HG03571 (cell line): Measurements from ENCODE around the gene FOSB.

Experiments used
- ATAC-seq: cut with Tn5 transposase; IDR thresholded peaks from one replicate; pipeline ENCODE4 v1.9.1; 2021; ENCODE audit not compliant: unreplicated experiment

The FOSB gene

DNA sequence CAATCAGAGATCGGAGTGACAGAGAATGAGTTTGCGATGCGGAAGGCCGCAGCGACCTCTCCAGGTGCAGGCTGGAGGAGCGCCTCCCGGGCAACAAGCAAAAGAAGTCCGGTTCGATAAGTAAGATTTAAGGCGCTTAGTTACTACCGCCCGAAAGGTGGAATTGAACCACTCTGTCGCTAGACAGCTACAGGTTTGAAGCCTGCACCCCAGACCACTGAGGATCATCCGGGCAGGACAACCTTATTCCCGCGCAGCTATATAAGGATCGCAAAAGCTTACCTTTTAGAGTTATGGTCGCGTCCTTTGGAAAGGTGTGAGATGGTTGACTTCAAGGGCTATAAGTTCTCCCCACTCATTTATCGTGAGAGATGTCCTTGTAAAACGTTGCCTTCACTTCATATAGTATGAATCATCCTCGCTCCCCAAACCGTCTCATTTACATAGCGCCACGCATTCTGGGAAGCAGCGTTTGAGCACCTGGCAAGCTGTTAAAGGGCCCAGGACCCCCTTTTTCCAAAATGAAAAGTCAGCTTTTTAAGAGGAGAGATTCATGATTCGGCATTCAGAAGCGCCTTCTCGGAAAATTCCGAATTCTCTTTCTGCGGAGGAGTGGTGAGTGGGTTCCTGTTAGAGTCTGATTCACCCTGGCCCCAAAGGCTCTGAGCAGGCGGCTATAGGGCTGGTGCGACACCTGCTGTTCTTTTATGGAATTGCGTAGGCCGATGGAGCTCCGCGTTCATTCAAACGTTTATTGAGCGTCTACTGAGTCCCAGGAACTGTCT, 10.8 kb downstream of the FOSB start:
- peak; percentile 55 for ATAC-seq

- ATAC-seq, result no peak
These were observed 15.2 kb downstream of the FOSB start for GRCh38 chr19:45483033-45483432.

DNA sequence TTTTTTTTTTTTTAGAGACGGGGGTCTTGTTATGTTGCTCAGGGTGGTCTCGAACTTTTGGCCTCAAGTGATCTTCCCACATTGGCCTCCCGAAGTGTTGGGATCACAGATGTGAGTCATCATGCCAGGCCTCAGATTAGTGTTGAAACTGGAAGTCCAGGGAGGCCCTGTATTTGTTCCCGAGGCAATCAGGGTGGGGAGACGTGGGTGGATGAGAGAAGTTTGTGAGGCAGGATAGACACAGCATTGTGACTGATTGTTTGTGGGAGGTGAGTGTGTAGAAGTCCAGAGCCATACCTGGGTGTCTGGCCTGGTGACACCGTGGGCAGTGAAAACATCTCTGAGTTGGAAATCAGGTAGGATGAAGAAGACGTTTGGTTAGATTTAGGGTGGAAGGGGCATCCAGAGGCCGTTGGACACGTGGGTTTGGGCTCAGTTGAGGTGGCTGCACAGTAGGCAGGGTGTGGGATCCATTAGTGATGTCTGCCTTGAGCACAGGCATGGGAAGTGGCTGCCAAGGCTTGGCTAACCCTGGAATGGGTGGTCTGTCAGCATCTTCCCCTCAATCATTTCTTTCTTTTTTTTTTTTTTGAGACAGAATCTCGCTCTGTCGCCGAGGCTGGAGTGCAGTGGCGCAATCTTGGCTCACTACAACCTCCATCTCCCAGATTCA, 16.6 kb downstream of the FOSB start:
- no peak for ATAC-seq

DNA sequence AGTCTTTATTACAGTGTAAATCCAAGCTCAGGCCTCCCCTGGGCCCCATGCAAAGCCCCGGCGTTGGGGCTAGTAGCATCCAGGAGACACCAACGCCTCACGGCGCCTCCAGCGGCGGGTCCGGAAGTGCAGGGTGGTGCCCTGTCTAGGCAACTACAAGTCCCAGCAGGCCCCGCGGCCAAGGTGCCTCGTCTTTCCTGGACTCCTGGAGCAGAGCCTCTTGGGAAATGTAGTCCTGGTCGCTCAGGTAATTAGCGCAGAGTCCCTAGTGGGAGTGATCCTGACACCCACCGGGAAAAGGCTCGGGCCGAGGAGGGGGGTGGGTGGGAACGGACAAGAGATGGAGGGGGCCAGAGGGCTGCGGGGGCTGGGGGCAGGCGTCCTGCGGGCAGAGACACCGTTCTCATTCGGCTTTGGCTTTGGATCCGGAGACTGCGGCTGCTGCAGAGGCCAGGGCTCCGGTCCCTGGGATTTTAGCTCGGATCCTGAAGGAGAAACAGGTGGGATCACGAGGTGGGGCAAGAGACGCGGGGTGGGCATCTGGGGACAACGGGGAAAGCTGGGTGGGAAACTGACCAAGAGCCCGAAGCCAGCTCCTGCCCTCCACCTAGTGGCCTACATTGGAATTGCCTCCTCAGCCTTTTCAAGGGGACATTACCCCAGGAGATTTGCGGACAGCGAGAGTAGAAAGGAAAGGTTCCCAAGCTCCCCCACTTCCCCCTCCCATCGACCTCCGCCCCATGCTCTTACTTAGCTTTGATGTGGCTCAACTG, 17.7 kb downstream of the FOSB start:
- ATAC-seq, result peak; percentile 81

DNA sequence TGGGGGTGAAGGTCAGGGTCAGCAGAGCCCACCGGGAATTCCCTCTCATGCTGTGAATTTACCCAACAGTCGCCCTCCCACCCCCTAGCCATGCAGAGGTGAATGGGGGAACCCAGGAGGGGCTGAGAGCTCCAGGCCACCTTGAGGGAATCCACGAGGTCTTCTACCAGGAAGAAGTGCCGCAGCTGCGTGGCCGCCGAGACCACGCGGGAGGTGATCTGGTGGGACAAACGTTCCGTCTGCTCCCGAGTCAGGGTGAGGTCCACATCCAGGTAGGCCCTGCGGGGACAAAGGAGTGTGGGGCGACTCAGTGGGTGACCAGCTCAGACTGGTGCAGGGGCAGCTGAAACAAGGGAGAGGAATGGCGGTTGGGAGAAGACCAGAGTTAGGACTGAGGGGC, 20.9 kb downstream of the FOSB start:
- no peak for ATAC-seq

GRCh38 chr19:45489216-45489855, 21.5 kb downstream of the FOSB start:
- no peak for ATAC-seq

- no peak for ATAC-seq
These were observed 24.4 kb downstream of the FOSB start for GRCh38 chr19:45492137-45492626.

GRCh38 chr19:45492627-45493470, 25.1 kb downstream of the FOSB start:
- ATAC-seq, result no peak

- no peak for ATAC-seq
These were observed 26.6 kb downstream of the FOSB start for GRCh38 chr19:45494261-45494916.

DNA sequence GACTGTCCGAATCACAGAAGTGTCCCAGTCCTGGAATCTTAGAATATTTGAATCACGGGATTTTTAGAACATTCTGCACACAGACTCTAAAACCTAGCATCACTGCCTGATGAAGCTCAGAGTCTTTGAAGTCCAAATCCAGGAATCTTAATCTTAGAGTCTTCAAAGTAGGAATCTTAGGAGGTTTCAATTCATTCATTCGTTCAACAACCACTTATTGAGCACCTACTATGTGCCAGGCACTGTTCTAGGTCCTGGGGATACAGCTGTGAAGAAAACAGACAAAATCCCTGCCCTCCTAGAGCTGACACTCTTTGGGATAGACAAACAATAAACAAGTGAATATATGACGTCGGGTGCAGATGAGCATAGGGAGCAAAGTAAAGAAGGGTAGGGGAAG, 27.4 kb downstream of the FOSB start:
- no peak for ATAC-seq

DNA sequence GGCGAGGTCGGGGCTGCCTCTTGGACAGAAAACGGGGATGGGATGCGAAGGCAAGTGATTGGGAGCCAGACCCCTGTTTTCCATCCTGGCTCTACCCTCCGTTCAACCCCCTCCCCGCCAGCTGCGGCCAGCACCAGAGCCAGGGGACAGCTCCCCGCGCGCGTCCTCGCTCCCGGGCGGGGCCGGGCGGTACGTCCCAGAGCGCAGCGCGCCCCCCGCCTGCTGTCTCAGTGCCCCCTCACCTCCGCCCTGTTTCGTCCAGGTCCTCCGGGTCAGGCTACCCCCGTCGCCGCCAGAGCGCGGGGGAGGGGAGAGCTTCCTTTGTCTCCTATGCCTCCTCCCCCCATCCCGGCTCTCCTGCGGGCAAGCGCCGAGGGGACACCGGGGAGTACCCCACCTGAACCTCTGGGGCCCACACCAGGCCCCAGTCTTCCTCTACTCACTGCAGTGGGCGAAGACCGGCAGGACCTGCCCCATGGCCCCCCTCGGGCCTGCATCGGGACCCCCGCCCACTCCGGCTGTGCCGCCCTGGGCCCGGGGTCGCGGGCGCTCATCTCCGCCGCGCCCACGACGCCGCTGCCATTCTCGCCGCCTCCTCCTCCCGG, 28.7 kb downstream of the FOSB start:
- ATAC-seq, result peak; percentile 15

DNA sequence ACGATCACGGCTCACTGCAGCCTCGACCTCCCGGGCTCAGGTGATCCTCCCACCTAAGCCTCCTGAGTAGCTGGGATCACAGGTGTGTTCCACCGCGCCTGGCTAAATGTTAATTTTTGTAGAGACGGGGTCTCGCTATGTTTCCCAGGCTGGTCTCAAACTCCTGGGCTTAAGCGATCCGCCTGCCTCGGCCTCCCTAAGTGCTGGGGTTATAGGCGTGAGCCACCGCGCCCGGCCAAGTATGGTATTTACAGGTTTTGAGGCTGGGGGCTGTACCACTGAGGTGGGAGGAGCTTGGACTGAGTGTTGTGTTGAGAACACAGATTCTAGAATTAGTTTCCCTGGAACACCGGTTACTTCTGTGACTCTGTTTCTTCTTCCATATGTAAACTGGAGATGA, 30.0 kb downstream of the FOSB start:
- no peak for ATAC-seq

GRCh38 chr19:45498411-45499195, 30.8 kb downstream of the FOSB start, which contains the start of gene PPM1N:
TSS of gene PPM1N (plus strand) at chr19:45498443. CDS start at chr19:45498473, 30 bp downstream.
- no peak for ATAC-seq

DNA sequence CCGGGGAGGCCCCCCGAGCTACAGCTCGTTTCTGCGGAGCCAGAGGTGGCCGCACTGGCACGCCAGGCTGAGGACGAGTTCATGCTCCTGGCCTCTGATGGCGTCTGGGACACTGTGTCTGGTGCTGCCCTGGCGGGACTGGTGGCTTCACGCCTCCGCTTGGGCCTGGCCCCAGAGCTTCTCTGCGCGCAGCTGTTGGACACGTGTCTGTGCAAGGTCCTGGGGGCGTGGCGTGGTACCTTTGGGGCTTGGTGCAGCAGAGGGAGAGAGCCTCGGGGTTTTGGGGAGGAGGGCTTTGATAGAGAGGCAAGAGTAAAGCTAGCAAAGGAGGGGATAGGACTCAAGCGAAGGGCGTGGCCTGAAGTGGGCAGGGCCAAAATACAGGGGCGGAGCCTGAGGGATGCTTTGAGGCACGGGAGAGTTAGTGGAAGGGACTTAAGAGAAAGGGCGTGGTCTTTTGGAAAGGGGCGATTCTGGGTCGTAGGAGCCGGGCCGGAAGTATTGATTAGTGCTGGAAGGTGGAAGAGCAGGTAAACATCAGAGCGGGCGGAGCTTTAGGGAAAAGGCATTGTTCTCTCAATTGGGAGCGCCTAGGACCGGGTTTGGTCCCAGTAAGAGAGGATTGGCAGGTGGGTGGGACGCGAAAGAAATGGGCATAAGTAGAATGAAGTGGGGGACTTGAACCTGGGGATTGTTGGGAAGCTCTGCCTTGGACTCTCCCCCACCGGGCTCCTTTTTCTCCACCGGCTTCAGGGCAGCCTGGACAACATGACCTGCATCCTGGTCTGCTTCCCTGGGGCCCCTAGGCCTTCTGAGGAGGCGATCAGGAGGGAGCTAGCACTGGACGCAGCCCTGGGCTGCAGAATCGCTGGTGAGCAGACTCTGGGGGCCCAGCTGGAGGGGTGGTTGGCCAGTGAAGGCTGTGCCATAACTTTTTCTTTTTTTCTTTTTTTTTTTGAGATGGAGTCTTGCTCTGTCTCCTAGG, 31.7 kb downstream of the FOSB start:
- ATAC-seq, result no peak

- ATAC-seq, result no peak
These were observed 33.3 kb downstream of the FOSB start for GRCh38 chr19:45500918-45501729.

- ATAC-seq, result no peak
These were observed 33.9 kb downstream of the FOSB start for GRCh38 chr19:45501730-45502014.

DNA sequence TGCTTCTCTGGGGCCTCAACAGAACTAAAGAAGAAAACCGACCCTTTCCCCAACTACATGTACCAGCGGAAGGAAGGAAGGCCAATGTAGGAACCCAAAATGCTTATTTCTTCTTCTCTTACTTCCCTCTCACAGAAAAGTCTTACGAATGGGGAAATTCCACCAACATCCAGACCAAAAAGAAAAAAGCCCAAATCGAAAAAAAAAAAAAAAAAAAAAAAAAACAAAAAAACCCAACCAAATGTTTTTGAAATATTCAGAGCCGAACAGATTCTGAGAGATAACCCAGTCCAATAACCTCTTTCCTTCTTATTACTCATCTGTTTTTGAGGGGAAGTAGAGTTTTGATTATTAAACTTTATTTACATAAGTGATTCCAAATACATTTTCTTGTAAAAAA, 34.3 kb downstream of the FOSB start:
- no peak for ATAC-seq
